PFSK-1 (cell line): ENCODE results near the gene ADCY1.

ENCODE experiments used
- FOXP2 ChIP-seq: optimal IDR thresholded peaks from 2 replicates; pipeline ENCODE3; 2011; ENCODE audit warnings: borderline replicate concordance, control low read depth, inconsistent platforms; ENCODE audit not compliant: insufficient read depth; ENCODE audit errors: extremely low read length, extremely low read depth
- POLR2AphosphoS5 ChIP-seq: IDR thresholded peaks from 2 replicates; pipeline ENCODE4 v1.6.1; 2012; ENCODE audit warnings: low read depth, mild to moderate bottlenecking, control low read depth, low read length, moderate library complexity
- SIN3A ChIP-seq: IDR thresholded peaks from 2 replicates; pipeline ENCODE4 v1.6.1; 2012; ENCODE audit warnings: mild to moderate bottlenecking, low read length, moderate library complexity, borderline replicate concordance; ENCODE audit not compliant: insufficient read depth
- TAF1 ChIP-seq: IDR thresholded peaks from 2 replicates; pipeline ENCODE4 v1.6.1; 2012; ENCODE audit warnings: low read length, control low read depth, borderline replicate concordance; ENCODE audit not compliant: insufficient read depth
- TF ChIP-seq, protein P1 (sequence below), 2 experiments: IDR thresholded peaks; 2 replicates each; pipeline versions ENCODE4 v1.6.1 to v1.8.0; 2011 to 2012; ENCODE audit warnings: low read depth in 2 of 2, low read length in 2 of 2, control low read depth in 1 of 2, inconsistent platforms in 1 of 2, mild to moderate bottlenecking in 1 of 2, moderate library complexity in 1 of 2; ENCODE audit not compliant: insufficient read depth in 1 of 2

ADCY1 gene

DNA sequence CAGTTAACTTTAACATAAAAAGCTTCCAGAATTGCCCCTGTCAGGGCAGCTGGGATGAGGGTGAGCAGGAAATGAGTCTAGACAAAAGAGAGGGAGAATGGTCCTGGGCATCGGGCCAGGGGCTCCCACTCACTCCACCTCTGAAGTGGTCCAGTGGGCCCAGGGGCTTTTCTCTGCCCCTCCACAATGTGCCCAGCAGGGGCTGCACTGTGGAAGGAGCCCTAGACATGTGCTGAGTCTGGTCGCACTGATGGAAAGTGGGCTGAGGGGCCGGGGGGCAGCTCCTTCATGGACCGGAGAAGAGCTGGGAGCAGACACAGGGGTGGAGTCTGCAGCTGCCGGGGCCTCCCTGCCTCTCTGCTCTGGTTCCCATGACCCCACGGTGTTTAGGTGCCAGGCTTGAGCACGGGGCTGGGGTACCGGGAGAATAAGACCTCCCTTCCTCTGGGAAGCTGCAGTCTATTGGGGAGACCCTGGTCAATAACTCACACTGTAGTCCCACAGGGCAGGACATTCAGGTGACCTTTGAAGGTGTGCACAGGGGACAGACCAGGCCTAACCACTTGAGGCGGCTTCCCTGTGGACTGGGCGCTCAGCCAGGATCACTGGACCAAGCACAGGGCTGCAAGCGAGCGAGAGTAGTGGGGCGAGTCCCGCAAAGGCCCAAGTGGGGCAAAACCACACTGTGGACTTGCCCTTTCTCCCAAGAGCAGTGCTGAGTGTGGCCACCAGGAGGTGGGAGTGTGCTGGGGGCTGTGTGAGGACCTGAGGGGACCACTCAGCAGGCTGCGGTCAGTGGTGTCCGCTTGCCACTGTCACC, 6.1 kb downstream of the ADCY1 start:
- TF ChIP-seq TAF1 (no peak), POLR2AphosphoS5 (no peak), FOXP2 (no peak), SIN3A (no peak)
- TF ChIP-seq, protein P1, sequence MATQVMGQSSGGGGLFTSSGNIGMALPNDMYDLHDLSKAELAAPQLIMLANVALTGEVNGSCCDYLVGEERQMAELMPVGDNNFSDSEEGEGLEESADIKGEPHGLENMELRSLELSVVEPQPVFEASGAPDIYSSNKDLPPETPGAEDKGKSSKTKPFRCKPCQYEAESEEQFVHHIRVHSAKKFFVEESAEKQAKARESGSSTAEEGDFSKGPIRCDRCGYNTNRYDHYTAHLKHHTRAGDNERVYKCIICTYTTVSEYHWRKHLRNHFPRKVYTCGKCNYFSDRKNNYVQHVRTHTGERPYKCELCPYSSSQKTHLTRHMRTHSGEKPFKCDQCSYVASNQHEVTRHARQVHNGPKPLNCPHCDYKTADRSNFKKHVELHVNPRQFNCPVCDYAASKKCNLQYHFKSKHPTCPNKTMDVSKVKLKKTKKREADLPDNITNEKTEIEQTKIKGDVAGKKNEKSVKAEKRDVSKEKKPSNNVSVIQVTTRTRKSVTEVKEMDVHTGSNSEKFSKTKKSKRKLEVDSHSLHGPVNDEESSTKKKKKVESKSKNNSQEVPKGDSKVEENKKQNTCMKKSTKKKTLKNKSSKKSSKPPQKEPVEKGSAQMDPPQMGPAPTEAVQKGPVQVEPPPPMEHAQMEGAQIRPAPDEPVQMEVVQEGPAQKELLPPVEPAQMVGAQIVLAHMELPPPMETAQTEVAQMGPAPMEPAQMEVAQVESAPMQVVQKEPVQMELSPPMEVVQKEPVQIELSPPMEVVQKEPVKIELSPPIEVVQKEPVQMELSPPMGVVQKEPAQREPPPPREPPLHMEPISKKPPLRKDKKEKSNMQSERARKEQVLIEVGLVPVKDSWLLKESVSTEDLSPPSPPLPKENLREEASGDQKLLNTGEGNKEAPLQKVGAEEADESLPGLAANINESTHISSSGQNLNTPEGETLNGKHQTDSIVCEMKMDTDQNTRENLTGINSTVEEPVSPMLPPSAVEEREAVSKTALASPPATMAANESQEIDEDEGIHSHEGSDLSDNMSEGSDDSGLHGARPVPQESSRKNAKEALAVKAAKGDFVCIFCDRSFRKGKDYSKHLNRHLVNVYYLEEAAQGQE (IDR thresholded peaks at IDR 0.05; ENCODE audit: insufficient read depth in 1 of 2, low read depth in 2 of 2, low read length in 2 of 2) = no peak

DNA sequence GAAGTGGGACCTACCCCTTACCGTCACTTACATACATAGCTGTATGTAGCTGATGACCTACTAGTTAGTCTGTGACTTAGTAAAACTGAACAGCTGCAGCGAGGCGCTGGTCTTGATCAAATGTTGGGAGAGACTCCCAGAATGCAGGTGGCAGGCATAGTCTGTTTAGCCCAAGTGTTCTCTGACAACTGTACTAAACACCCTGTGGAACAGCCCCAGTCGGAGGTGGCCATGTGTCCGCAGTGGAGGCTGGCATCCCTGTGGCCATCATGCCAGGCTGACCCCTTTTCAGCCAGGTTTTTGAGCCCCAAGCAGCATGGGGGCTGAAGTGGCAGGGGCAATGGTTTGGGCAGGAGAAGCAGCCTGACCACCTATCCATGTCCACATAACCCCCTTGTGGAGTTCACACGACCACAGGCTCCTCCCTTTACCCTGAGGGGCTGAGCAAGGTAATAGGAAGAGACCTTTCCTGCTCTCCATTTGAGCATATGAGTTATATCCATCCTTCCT, 7.2 kb downstream of the ADCY1 start:
- TF ChIP-seq, protein P1 (IDR thresholded peaks at IDR 0.05; ENCODE audit: insufficient read depth in 1 of 2, low read depth in 2 of 2, low read length in 2 of 2) = no peak
- TF ChIP-seq SIN3A (no peak), FOXP2 (no peak), POLR2AphosphoS5 (no peak), TAF1 (no peak)

- TF ChIP-seq TAF1 (no peak), FOXP2 (no peak), POLR2AphosphoS5 (no peak), SIN3A (no peak)
- TF ChIP-seq, protein P1 (IDR thresholded peaks at IDR 0.05; ENCODE audit: insufficient read depth in 1 of 2, low read depth in 2 of 2, low read length in 2 of 2) = no peak
Observed at GRCh38 chr7:45582136-45582749, 8.1 kb downstream of the ADCY1 start.

DNA sequence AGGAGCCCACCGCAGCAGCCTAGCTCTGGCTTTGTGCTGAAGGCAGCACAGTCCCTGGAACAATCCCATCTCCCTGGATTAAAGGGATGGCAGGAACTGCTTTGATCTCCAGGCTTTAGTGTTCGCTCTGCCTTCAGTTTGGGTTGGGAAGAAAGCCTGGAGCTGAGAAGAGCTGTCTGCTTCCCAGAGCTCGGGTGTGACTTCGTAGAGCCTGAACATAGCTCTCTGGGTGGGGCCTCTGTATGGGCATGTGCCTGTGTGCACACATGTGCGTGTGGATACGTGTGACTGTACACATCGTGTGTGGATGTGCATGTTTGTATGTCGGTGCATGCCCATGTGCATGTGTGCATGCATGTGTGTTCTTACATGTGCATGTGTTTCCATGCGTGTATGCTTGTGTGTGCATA, 8.7 kb downstream of the ADCY1 start:
- TF ChIP-seq FOXP2 (no peak), TAF1 (no peak), POLR2AphosphoS5 (no peak), SIN3A (no peak)
- TF ChIP-seq, protein P1 (IDR thresholded peaks at IDR 0.05; ENCODE audit: insufficient read depth in 1 of 2, low read depth in 2 of 2, low read length in 2 of 2) = no peak
